Ovary (tissue), 9 donors: Measurements from ENCODE around the gene CDC34. TPM values are rescaled to one million over a fixed set of nuclear protein-coding genes. Genes with fewer than 3 reads are reported as not detected.

ENCODE experiments used
- DNase-seq, 5 donors: peaks; one replicate each; pipeline ENCODE4 v3.0.0-alpha.2; 2019 to 2020
- H3K27ac ChIP-seq, 2 donors: fragments of 200-600 bp; one replicate each; pipeline versions ENCODE4 v1.5.1 to v1.8.0; 2019 to 2022
- H3K27me3 ChIP-seq: fragments of 200-600 bp; one replicate; pipeline ENCODE4 v1.8.0; 2022
- H3K36me3 ChIP-seq: fragments of 200-600 bp; sonication (generic); one replicate; pipeline ENCODE4 v1.5.1; 2019
- H3K4me1 ChIP-seq: one replicate; pipeline ENCODE4 v1.8.1; 2013; ENCODE audit warnings: mild to moderate bottlenecking, moderate library complexity; ENCODE audit not compliant: insufficient read depth
- H3K4me3 ChIP-seq: fragments of 200-600 bp; sonication (generic); one replicate; pipeline ENCODE4 v1.5.1; 2017
- H3K9me3 ChIP-seq, 2 donors: fragments of 200-600 bp in 1 of 2; sonication (generic) in 1 of 2; one replicate each; pipeline versions ENCODE4 v1.5.1 to v1.8.1; 2013 to 2019; ENCODE audit warnings: mild to moderate bottlenecking in 1 of 2, moderate library complexity in 1 of 2
- EP300 ChIP-seq: sonication (generic); formaldehyde crosslinking; IDR thresholded peaks from one replicate; pipeline ENCODE4 v1.6.1; 2017; ENCODE audit warnings: antibody characterized with exemption
- POLR2A ChIP-seq: fragments of 450-650 bp; IDR thresholded peaks from one replicate; pipeline ENCODE4 v1.6.1; 2017; ENCODE audit warnings: antibody characterized with exemption, mild to moderate bottlenecking, moderate library complexity
- WGBS, 3 donors: extraction: QIAGEN DNeasy Blood & Tissue Kit in 1 of 3; methylation state at CpG; one replicate each; pipeline versions ENCODE4 v1.1.5 to v1.1.7; 2013 to 2017; 5-methylcytosine and 5-hydroxymethylcytosine counted together
- intact Hi-C, 4 donors: fragments of 100-400 bp; cut with DNase I; formaldehyde crosslinking; loops; one replicate each; pipeline versions ENCODE4 v1.11.0 to v1.15.1; 2022 to 2023
- polyA plus RNA-seq, 2 donors: library from polyadenylated mRNA; stranded (reverse); fragments of 200-250 nt in 1 of 2; fragments of 350-450 nt in 1 of 2; fragmentation: Illumina TruSeq in 1 of 2; extraction: RNeasy Lipid Tissue Mini Kit (QIAGEN cat#74804) in 1 of 2; gene quantifications; one replicate each; pipeline ENCODE4 v1.2.3, GENCODE V29; 2013 to 2014
- total RNA-seq, 7 donors: library from RNA; depleted of rRNA in 2 of 7; stranded (reverse); fragments of >200 nt in 2 of 7; fragmentation: NEBNext Ultra II Directional in 3 of 7; extraction: Animal tissue kit (Norgen Biotek cat#: 25700) in 3 of 7; gene quantifications; one replicate each; pipeline versions ENCODE4 v1.1.0 to v1.2.4, GENCODE V29; 2016 to 2023
- TF ChIP-seq, protein P1 (sequence below), 3 donors: fragments of 450-650 bp in 2 of 3; fragments of 200-600 bp in 1 of 3; IDR thresholded peaks; one replicate each; pipeline versions ENCODE4 v1.5.1 to v1.8.0; 2016 to 2022; ENCODE audit warnings: antibody characterized with exemption in 3 of 3, mild to moderate bottlenecking in 1 of 3
- donor health status: DM: no; HTN: no; CAD: no; lungs with moderate emphysema.
- donor health status: DM: no; HTN: no; CAD: no.
- donor health status: Bipolar disorder and iron deficiency.
- donor health status: DM: yes; HTN: yes; CAD: no.
- donor health status: DM: no; HTN: no; CAD: no.
- donor health status: DM: yes; HTN: yes; CAD: no.

Gene CDC34
- total and polyA plus RNA-seq, 9 donors = 13.2 to 78.9 (median 56.1) TPM

DNA sequence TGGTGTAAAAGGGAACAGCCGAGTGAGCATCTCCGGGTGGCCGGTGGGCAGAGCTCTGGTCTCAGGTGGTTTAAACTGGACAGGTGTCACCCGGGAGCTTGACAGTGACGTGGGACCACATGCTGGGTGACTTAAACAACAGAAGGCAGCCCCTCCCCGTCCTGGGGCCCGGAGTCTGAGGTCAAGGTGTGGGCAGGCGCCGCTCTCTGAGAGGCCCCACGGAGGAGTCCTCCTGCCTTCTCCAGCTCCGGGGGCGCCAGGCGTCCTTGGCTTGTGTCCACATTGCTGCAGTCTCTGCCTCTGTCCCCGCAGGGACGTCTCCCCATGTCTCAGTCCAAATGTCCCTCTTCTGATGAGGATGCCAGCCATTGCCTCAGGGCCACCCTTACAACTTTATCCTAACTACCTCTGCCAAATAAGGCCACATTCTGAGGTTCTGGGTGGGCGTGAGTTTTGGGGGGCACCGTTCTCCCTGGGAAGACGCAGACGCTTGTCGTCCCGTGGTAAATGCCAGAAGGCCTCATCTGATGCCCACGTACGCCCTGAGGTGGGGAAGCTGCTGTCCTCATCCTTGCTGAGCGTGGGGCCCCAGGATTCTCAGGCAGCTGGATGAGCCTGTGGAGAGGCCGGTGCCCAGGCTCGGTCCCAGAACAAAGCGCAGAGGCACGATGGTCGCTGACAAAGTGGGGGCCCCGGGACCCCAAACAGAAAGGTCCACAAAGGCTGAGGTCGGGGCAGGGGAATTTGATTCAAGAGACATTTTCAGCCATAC, 25.2 kb downstream of the CDC34 start:
- TF ChIP-seq EP300 (no peak), POLR2A (no peak)
- TF ChIP-seq, protein P1, sequence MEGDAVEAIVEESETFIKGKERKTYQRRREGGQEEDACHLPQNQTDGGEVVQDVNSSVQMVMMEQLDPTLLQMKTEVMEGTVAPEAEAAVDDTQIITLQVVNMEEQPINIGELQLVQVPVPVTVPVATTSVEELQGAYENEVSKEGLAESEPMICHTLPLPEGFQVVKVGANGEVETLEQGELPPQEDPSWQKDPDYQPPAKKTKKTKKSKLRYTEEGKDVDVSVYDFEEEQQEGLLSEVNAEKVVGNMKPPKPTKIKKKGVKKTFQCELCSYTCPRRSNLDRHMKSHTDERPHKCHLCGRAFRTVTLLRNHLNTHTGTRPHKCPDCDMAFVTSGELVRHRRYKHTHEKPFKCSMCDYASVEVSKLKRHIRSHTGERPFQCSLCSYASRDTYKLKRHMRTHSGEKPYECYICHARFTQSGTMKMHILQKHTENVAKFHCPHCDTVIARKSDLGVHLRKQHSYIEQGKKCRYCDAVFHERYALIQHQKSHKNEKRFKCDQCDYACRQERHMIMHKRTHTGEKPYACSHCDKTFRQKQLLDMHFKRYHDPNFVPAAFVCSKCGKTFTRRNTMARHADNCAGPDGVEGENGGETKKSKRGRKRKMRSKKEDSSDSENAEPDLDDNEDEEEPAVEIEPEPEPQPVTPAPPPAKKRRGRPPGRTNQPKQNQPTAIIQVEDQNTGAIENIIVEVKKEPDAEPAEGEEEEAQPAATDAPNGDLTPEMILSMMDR (IDR thresholded peaks at IDR 0.05) = no peak
- peak in 1 of 5 donors; percentile 14 for DNase-seq
- Histone ChIP-seq H3K36me3 (no peaks in the 10 kb centered on the region), H3K27me3 (no peaks in the 10 kb centered on the region), H3K9me3 (no peaks in the 10 kb centered on the region), H3K27ac (no peak overlapping the region), H3K4me3 (no peak overlapping the region), H3K4me1 (peaks cover 6% of the 10 kb centered on the region)
- 76 to 79% (median 77%) methylated on average over 31 of the region's 31 CpGs for WGBS, 3 donors
- intact Hi-C loops = no loop called here

GRCh38 chr19:558770-559439, 27.3 kb downstream of the CDC34 start:
- Histone ChIP-seq H3K4me1 (peaks cover 6% of the 10 kb centered on the region), H3K9me3 (no peaks in the 10 kb centered on the region), H3K27ac (no peak overlapping the region), H3K27me3 (no peaks in the 10 kb centered on the region), H3K36me3 (no peaks in the 10 kb centered on the region), H3K4me3 (no peak overlapping the region)
- 34 to 41% (median 37%) methylated on average over 19 to 21 of the region's 21 CpGs for WGBS, 3 donors
- no peak for TF ChIP-seq EP300
- TF ChIP-seq, protein P1 (IDR thresholded peaks at IDR 0.05) = no peak
- no peak for TF ChIP-seq POLR2A
- intact Hi-C loops = no loop called here
- DNase-seq = peak; percentile 76 to 89 (median 80)

- 82 to 91% (median 82%) methylated on average over 12 of the region's 12 CpGs for WGBS, 3 donors
- TF ChIP-seq, protein P1 (IDR thresholded peaks at IDR 0.05) = no peak
- no peak for TF ChIP-seq EP300
- TF ChIP-seq POLR2A = no peak
- intact Hi-C loops = no loop called here
These were observed 28.6 kb downstream of the CDC34 start for GRCh38 chr19:560121-560520.

GRCh38 chr19:566403-566802, 34.8 kb downstream of the CDC34 start:
- H3K27me3 ChIP-seq = no peaks in the 10 kb centered on the region
- H3K4me1 ChIP-seq = peaks cover 3% of the 10 kb centered on the region
- H3K9me3 ChIP-seq = no peaks in the 10 kb centered on the region
- intact Hi-C loops = no loop called here
- peak overlapping the region; percentile 23 for H3K4me3 ChIP-seq
- TF ChIP-seq POLR2A (peak; percentile 34), EP300 (peak; percentile 89)
- TF ChIP-seq, protein P1 (IDR thresholded peaks at IDR 0.05) = no peak
- H3K27ac ChIP-seq = peak overlapping the region; percentile 53 to 74
- 6 to 12% (median 12%) methylated on average over 18 to 19 of the region's 19 CpGs for WGBS, 3 donors
- H3K36me3 ChIP-seq = no peaks in the 10 kb centered on the region
- DNase-seq = peak; percentile 78 to 92 (median 84)

More at GRCh38 chr19:560121-560520, 28.6 kb downstream of the CDC34 start:
- no peak overlapping the region for H3K27ac ChIP-seq
- no peak overlapping the region for H3K4me3 ChIP-seq
- no peaks in the 10 kb centered on the region for H3K27me3 ChIP-seq
- no peaks in the 10 kb centered on the region for H3K36me3 ChIP-seq
- DNase-seq = no peak
- no peaks in the 10 kb centered on the region for H3K9me3 ChIP-seq
- H3K4me1 ChIP-seq = peaks cover 6% of the 10 kb centered on the region
